CD4-positive, alpha-beta memory T cell (primary cell): Measurements from ENCODE around the gene TJP3. TPM values are rescaled to one million over a fixed set of nuclear protein-coding genes. Genes with fewer than 3 reads are reported as not detected.

Experiments
- CTCF ChIA-PET: fragments of 350-600 bp; sonication (Branson Sonifier 250); formaldehyde crosslinking; loops from one replicate; lab custom pipeline; 2021; ENCODE audit warnings: inconsistent platforms; ENCODE audit not compliant: partially characterized antibody; lab: Charles Lee
- POLR2A ChIA-PET: fragments of 350-600 bp; sonication (Branson Sonifier 250); formaldehyde crosslinking; loops from one replicate; lab custom pipeline; 2021; ENCODE audit not compliant: partially characterized antibody; lab: Charles Lee
- DNase-seq, 5 donors: peaks; one replicate each; pipeline versions ENCODE4 v3.0.0 to v3.0.0-alpha.2; 2020 to 2022; ENCODE audit warnings: mixed read lengths in 1 of 5
- H3K27ac ChIP-seq: one replicate; pipeline ENCODE4 v1.7.0; 2013; ENCODE audit warnings: low read depth, low read length
- H3K27me3 ChIP-seq: 2 replicates; pipeline ENCODE4 v1.7.0; 2013; ENCODE audit warnings: mild to moderate bottlenecking, low read length, moderate library complexity; ENCODE audit not compliant: insufficient read depth
- H3K36me3 ChIP-seq: 2 replicates; pipeline ENCODE4 v1.7.0; 2013; ENCODE audit warnings: mild to moderate bottlenecking, low read length, moderate library complexity; ENCODE audit not compliant: insufficient read depth
- H3K4me1 ChIP-seq: 2 replicates; pipeline ENCODE4 v1.7.0; 2013; ENCODE audit warnings: mild to moderate bottlenecking, low read length, moderate library complexity; ENCODE audit not compliant: insufficient read depth
- H3K4me3 ChIP-seq, 2 donors: one replicate each; pipeline ENCODE4 v1.7.0; 2013; ENCODE audit warnings: low read length in 2 of 2, mild to moderate bottlenecking in 1 of 2
- H3K9me3 ChIP-seq, 2 donors: one replicate each; pipeline ENCODE4 v1.7.0; 2013; ENCODE audit warnings: low read length in 2 of 2, control low read depth in 1 of 2; ENCODE audit not compliant: control insufficient read depth in 1 of 2
- H3K27ac Mint-ChIP-seq, 7 donors: one replicate each; pipeline ENCODE4 v1.8.0; 2020 to 2021; ENCODE audit warnings: mixed read lengths in 7 of 7, mild to moderate bottlenecking in 6 of 7, inconsistent platforms in 3 of 7, moderate library complexity in 3 of 7
- H3K27me3 Mint-ChIP-seq, 2 donors: one replicate each; pipeline ENCODE4 v1.8.0; 2020 to 2021; ENCODE audit warnings: mixed read lengths in 2 of 2
- H3K36me3 Mint-ChIP-seq, 2 donors: one replicate each; pipeline ENCODE4 v1.8.0; 2020 to 2021; ENCODE audit warnings: mixed read lengths in 2 of 2, inconsistent platforms in 1 of 2, mild to moderate bottlenecking in 1 of 2
- H3K4me1 Mint-ChIP-seq, 4 donors: one replicate each; pipeline ENCODE4 v1.8.0; 2020 to 2021; ENCODE audit warnings: mixed read lengths in 4 of 4, mild to moderate bottlenecking in 1 of 4
- H3K4me3 Mint-ChIP-seq, 8 donors: one replicate each; pipeline ENCODE4 v1.8.0; 2020 to 2021; ENCODE audit warnings: mixed read lengths in 8 of 8, mild to moderate bottlenecking in 7 of 8, moderate library complexity in 6 of 8, inconsistent platforms in 3 of 8
- H3K9me3 Mint-ChIP-seq, 8 donors: one replicate each; pipeline ENCODE4 v1.8.0; 2020 to 2021; ENCODE audit warnings: mixed read lengths in 8 of 8, mild to moderate bottlenecking in 5 of 8, inconsistent platforms in 3 of 8, moderate library complexity in 1 of 8
- intact Hi-C: fragments of 100-400 bp; cut with micrococcal nuclease; formaldehyde crosslinking; loops from one replicate; pipeline ENCODE4 v1.15.1; 2023
- polyA plus RNA-seq, 2 donors: library from polyadenylated mRNA; unstranded; fragments of 300-500 nt; fragmentation: Illumina TruSeq; gene quantifications; one replicate each; pipeline ENCODE4 v1.2.3, GENCODE V29; 2021
- total RNA-seq, 2 experiments: library from RNA; stranded (reverse); gene quantifications; one replicate each; pipeline ENCODE4 v1.2.3, GENCODE V29; 2021

TJP3 gene
- total and polyA plus RNA-seq, 4 experiments from 2014 or later = 17.6 to 23.4 (median 20.6) TPM

- intact Hi-C loops = no loop called here
- POLR2A ChIA-PET = interaction anchor here (1.4 to 3.7 kb wide), 2 partner anchors 24 to 25 kb away, joined by 3 to 28 read pairs; partner anchors contain the start of genes APBA3 and MRPL54
- Mint-ChIP-seq H3K27ac (peak overlapping the region in 4 of 7 donors; percentile 0 to 53 (median 44)), H3K9me3 (no peaks in the 10 kb centered on the region), H3K4me1 (peaks cover 5 to 19% (median 10%) of the 10 kb centered on the region in 4 donors), H3K4me3 (no peak overlapping the region), H3K27me3 (no peaks in the 10 kb centered on the region), H3K36me3 (peaks cover 8 to 11% of the 10 kb centered on the region in 2 donors)
- no peaks in the 10 kb centered on the region for H3K36me3 ChIP-seq
- peak in 1 of 5 donors; percentile 12 for DNase-seq
- no peaks in the 10 kb centered on the region for H3K9me3 ChIP-seq
- peaks cover 13% of the 10 kb centered on the region for H3K4me1 ChIP-seq
- no peak overlapping the region for H3K27ac ChIP-seq
- CTCF ChIA-PET = no interaction called here
- no peaks in the 10 kb centered on the region for H3K27me3 ChIP-seq
- no peak overlapping the region for H3K4me3 ChIP-seq
Measured at GRCh38 chr19:3737487-3738205, 29.5 kb downstream of the TJP3 start.

GRCh38 chr19:3738477-3739220, 30.5 kb downstream of the TJP3 start:
- ChIA-PET POLR2A (interaction anchor here (0.6 to 3.7 kb wide), 5 partner anchors 9 to 222 kb away, joined by 3 to 28 read pairs (median 3); partner anchors contain the start of genes APBA3 and MRPL54), CTCF (interaction anchor here (1.5 to 1.8 kb wide), 2 partner anchors 11 to 111 kb away, joined by 4 to 5 read pairs; no protein-coding TSS in a partner anchor)
- no peak overlapping the region for H3K27ac ChIP-seq
- H3K36me3 ChIP-seq = no peaks in the 10 kb centered on the region
- intact Hi-C loops = no loop called here
- Mint-ChIP-seq H3K4me3 (peak overlapping the region in 3 of 8 donors; percentile 7 to 76 (median 38)), H3K27me3 (no peaks in the 10 kb centered on the region), H3K36me3 (peaks cover 8 to 16% of the 10 kb centered on the region in 2 donors), H3K9me3 (no peaks in the 10 kb centered on the region), H3K27ac (peak overlapping the region in 6 of 7 donors; percentile 57 to 90 (median 84)), H3K4me1 (peaks cover 5 to 19% (median 10%) of the 10 kb centered on the region in 4 donors)
- no peaks in the 10 kb centered on the region for H3K27me3 ChIP-seq
- H3K4me3 ChIP-seq = no peak overlapping the region
- no peaks in the 10 kb centered on the region for H3K9me3 ChIP-seq
- DNase-seq = peak in 1 of 5 donors; percentile 13
- H3K4me1 ChIP-seq = peaks cover 13% of the 10 kb centered on the region

DNA sequence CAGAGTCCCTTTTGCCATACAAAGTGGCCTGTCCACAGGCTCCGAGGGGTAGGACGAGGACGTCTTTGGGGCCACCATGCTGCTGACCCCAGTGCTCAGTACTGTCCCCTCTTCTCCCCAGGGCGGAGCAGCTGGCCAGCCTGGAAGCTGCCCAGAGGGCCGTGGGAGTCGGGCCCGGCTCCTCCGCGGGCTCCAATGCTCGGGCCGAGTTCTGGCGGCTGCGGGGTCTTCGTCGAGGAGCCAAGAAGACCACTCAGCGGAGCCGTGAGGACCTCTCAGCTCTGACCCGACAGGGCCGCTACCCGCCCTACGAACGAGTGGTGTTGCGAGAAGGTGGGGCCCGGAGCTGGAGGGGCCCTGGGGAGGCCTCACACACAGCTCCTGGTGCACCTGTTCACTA, 32.2 kb downstream of the TJP3 start:
- Histone ChIP-seq H3K27me3 (no peaks in the 10 kb centered on the region), H3K9me3 (no peaks in the 10 kb centered on the region), H3K27ac (no peak overlapping the region), H3K36me3 (no peaks in the 10 kb centered on the region), H3K4me3 (no peak overlapping the region), H3K4me1 (peaks cover 13% of the 10 kb centered on the region)
- H3K36me3 Mint-ChIP-seq = peaks cover 7 to 19% of the 10 kb centered on the region in 2 donors
- intact Hi-C loops = no loop called here
- ChIA-PET CTCF (interaction anchor here (1.5 to 1.8 kb wide), 2 partner anchors 12 to 109 kb away, joined by 4 to 5 read pairs; no protein-coding TSS in a partner anchor), POLR2A (interaction anchor here (0.9 to 3.7 kb wide), 5 partner anchors 14 to 22 kb away, joined by 3 to 28 read pairs (median 3); partner anchors contain the start of genes APBA3 and MRPL54)
- peaks cover 5 to 19% (median 10%) of the 10 kb centered on the region in 4 donors for H3K4me1 Mint-ChIP-seq
- H3K9me3 Mint-ChIP-seq = no peaks in the 10 kb centered on the region
- H3K27ac Mint-ChIP-seq = no peak overlapping the region
- H3K4me3 Mint-ChIP-seq = no peak overlapping the region
- peak in 1 of 5 donors; percentile 5 for DNase-seq
- H3K27me3 Mint-ChIP-seq = no peaks in the 10 kb centered on the region

DNA sequence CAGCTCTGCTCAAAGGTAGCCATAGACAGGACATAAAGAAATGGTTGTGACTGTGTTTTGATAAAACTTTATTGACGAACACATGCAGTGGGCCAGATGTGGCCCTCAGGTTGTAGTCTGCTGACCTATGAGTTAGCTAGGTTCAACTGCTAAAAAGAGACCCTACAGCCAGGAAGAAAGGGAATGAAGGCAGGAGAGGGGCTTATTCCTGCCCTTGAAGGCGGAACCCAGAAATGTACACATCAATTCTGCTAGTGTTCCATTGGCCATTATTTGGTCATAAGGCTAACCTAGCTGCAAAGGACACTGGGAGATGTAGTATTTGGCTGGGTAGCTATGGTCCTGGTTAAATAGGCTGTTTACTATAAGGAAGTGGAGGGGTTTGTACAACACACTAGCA, 35.3 kb downstream of the TJP3 start:
- peaks cover 12% of the 10 kb centered on the region for H3K4me1 ChIP-seq
- Mint-ChIP-seq H3K36me3 (peaks cover 1 to 8% of the 10 kb centered on the region in 2 donors), H3K27me3 (no peaks in the 10 kb centered on the region), H3K4me1 (peaks cover 0 to 14% (median 10%) of the 10 kb centered on the region in 4 donors), H3K4me3 (no peak overlapping the region), H3K9me3 (no peaks in the 10 kb centered on the region), H3K27ac (peak overlapping the region in 1 of 7 donors; percentile 43)
- no peaks in the 10 kb centered on the region for H3K27me3 ChIP-seq
- ChIA-PET POLR2A (no interaction called here), CTCF (interaction anchor here (1.6 kb wide), 1 partner anchor 19 kb away, joined by 4 read pairs; the partner anchor contains the start of gene MRPL54)
- H3K9me3 ChIP-seq = no peaks in the 10 kb centered on the region
- no peak overlapping the region for H3K27ac ChIP-seq
- intact Hi-C loops = no loop called here
- no peak for DNase-seq
- no peaks in the 10 kb centered on the region for H3K36me3 ChIP-seq
- no peak overlapping the region for H3K4me3 ChIP-seq

DNA sequence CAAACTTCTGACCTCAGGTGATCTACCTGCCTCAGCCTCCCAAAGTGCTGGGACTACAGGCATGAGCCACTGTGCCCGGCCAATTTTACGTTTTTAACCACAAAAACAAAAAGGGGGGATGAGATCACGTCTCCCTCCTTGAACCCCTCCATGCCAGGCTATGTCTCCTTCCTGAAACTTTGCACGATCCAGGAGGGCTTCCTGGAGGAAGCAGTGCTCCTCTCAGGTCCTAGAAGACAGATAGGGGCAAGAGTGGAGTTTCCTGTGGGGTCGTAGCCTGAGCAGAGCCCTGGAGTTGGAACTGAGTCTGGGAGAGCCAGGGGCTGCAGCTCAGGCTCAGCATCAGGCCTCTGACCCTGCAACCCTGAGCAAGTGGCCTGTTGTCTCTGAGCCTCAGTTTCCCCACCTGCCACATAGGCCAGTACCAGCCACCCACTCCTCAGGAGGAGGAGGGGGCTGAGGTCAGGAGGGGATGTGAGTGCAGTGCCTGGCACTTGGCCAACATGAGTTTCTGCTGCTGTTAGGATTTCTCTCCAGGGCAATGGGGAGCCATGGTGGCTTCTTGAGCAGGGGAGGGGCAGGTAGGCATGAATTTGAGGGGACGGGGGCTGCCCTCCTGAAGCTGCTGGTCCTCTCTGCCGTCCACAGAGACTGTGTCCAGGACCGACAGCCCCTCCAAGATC, 37.3 kb downstream of the TJP3 start:
- CTCF ChIA-PET = no interaction called here
- H3K4me1 Mint-ChIP-seq = peaks cover 0 to 3% (median 0%) of the 10 kb centered on the region in 4 donors
- Histone ChIP-seq H3K36me3 (peaks cover 10% of the 10 kb centered on the region), H3K4me3 (no peak overlapping the region), H3K4me1 (no peaks in the 10 kb centered on the region), H3K27ac (no peak overlapping the region), H3K9me3 (no peaks in the 10 kb centered on the region), H3K27me3 (no peaks in the 10 kb centered on the region)
- no peak overlapping the region for H3K4me3 Mint-ChIP-seq
- intact Hi-C loops = no loop called here
- H3K27me3 Mint-ChIP-seq = no peaks in the 10 kb centered on the region
- H3K36me3 Mint-ChIP-seq = peaks cover 12 to 18% of the 10 kb centered on the region in 2 donors
- POLR2A ChIA-PET = no interaction called here
- no peak overlapping the region for H3K27ac Mint-ChIP-seq
- DNase-seq = peak in 1 of 5 donors; percentile 1
- no peaks in the 10 kb centered on the region for H3K9me3 Mint-ChIP-seq

GRCh38 chr19:3746371-3747056, 38.3 kb downstream of the TJP3 start:
- Histone ChIP-seq H3K27ac (no peak overlapping the region), H3K27me3 (no peaks in the 10 kb centered on the region), H3K9me3 (no peaks in the 10 kb centered on the region), H3K4me1 (no peaks in the 10 kb centered on the region), H3K4me3 (no peak overlapping the region), H3K36me3 (peaks cover 16% of the 10 kb centered on the region)
- H3K27ac Mint-ChIP-seq = no peak overlapping the region
- H3K27me3 Mint-ChIP-seq = no peaks in the 10 kb centered on the region
- H3K9me3 Mint-ChIP-seq = no peaks in the 10 kb centered on the region
- no peak overlapping the region for H3K4me3 Mint-ChIP-seq
- CTCF ChIA-PET = no interaction called here
- peaks cover 17 to 22% of the 10 kb centered on the region in 2 donors for H3K36me3 Mint-ChIP-seq
- peaks cover 0 to 3% (median 0%) of the 10 kb centered on the region in 4 donors for H3K4me1 Mint-ChIP-seq
- intact Hi-C loops = no loop called here
- POLR2A ChIA-PET = interaction anchor here (0.6 to 1.1 kb wide), 4 partner anchors 10 to 25 kb away, joined by 3 to 4 read pairs (median 4); partner anchors contain the start of genes APBA3 and MRPL54
- peak in 1 of 5 donors; percentile 27 for DNase-seq
